Skeletal muscle tissue (tissue), 4 donors: ENCODE data around the gene TRIM21. TPM values are rescaled to one million over a fixed set of nuclear protein-coding genes. Genes with fewer than 3 reads are reported as not detected.
"Not testable (repeated sequence)": the region's sequence is repeated elsewhere in the genome, so short reads cannot be mapped to it uniquely, and the experiment has no call there.

Experiments
- H3K27ac ChIP-seq: one replicate; pipeline ENCODE4 v1.7.0; 2013; ENCODE audit warnings: mild to moderate bottlenecking, low read depth, low read length, inconsistent platforms
- H3K27me3 ChIP-seq, 3 donors: one replicate each; pipeline ENCODE4 v1.7.0; 2013; ENCODE audit warnings: low read length in 3 of 3; ENCODE audit not compliant: control insufficient read depth in 3 of 3, insufficient read depth in 3 of 3
- H3K36me3 ChIP-seq, 3 donors: one replicate each; pipeline ENCODE4 v1.7.0; 2013; ENCODE audit warnings: low read length in 3 of 3; ENCODE audit not compliant: control insufficient read depth in 3 of 3, insufficient read depth in 3 of 3
- H3K4me1 ChIP-seq, 3 donors: one replicate each; pipeline ENCODE4 v1.7.0; 2013; ENCODE audit warnings: low read length in 3 of 3, mild to moderate bottlenecking in 3 of 3; ENCODE audit not compliant: control insufficient read depth in 3 of 3, insufficient read depth in 3 of 3
- H3K4me3 ChIP-seq, 3 donors: one replicate each; pipeline ENCODE4 v1.7.0; 2013; ENCODE audit warnings: low read length in 3 of 3
- H3K9ac ChIP-seq, 3 donors: one replicate each; pipeline ENCODE4 v1.7.0; 2013; ENCODE audit warnings: low read length in 3 of 3, mild to moderate bottlenecking in 3 of 3, moderate library complexity in 2 of 3, low read depth in 1 of 3
- H3K9me3 ChIP-seq, 3 donors: one replicate each; pipeline ENCODE4 v1.7.0; 2013; ENCODE audit warnings: low read length in 3 of 3; ENCODE audit not compliant: control insufficient read depth in 3 of 3
- total RNA-seq: library from RNA; depleted of rRNA; stranded (reverse); fragments of >200 nt; gene quantifications from one replicate; pipeline ENCODE4 v1.2.3, GENCODE V29; 2014
- donor health status: Osteomylitis.

The TRIM21 gene
- 19.3 TPM for total RNA-seq

DNA sequence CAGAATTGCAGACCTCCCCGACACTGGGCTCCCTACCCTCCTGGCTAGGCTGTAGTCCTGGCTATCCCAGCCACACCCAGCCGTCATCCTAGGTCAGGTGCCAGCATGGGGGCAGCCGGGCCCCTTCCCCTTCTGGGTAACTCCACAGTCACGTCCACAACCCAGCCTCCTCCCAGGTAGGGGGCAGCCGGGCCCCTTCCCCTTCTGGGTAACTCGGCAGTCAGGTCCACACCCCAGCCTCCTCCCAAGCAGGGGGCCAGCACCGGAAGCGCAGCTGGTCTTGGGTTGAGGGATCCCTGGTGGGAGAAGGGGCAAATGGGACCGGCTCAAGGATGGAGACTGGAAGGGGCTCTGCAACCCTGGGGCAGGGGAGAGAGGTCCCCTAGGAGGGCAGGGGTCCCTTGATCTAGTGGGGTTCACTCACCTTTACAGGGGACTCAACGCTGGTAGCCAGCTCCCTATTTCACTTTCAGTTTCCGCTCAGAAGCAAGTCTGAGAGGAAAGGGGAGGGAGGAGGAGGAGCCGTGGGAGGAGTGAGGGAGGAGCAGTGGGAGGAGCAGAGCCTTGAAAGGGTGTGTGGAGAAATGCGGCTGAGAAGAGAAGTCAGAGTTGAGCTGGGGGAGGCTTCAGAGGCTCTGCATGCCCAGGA is at the start of gene TRIM21:
TRIM21 (minus strand) TSS at position 494 of the 649 bp plus-strand sequence. CDS start 3,293 bp downstream, outside the sequence.
- peak within 1 kb of the TSS; percentile 68 for H3K27ac ChIP-seq
- peak within 1 kb of the TSS; percentile 88 to 96 (median 91) for H3K4me3 ChIP-seq
- H3K9me3 ChIP-seq: no peaks in the 10 kb centered on the region
- H3K9ac ChIP-seq: peak within 1 kb of the TSS; percentile 90 to 99 (median 91)
- H3K27me3 ChIP-seq: no peaks in the 10 kb centered on the region
- peaks cover 11 to 19% (median 19%) of the 10 kb centered on the region in 3 donors for H3K36me3 ChIP-seq
- H3K4me1 ChIP-seq: peaks cover 4 to 7% (median 5%) of the 10 kb centered on the region in 3 donors

GRCh38 chr11:4441515-4441914 is 48.0 kb upstream of the TRIM21 start:
- no peak overlapping the region for H3K27ac ChIP-seq
- H3K36me3 ChIP-seq: no peaks in the 10 kb centered on the region
- peaks cover 0 to 1% (median 0%) of the 10 kb centered on the region in 3 donors for H3K9me3 ChIP-seq
- no peak overlapping the region for H3K4me3 ChIP-seq
- no peak overlapping the region for H3K9ac ChIP-seq
- no peaks in the 10 kb centered on the region for H3K27me3 ChIP-seq
- H3K4me1 ChIP-seq: no peaks in the 10 kb centered on the region

DNA sequence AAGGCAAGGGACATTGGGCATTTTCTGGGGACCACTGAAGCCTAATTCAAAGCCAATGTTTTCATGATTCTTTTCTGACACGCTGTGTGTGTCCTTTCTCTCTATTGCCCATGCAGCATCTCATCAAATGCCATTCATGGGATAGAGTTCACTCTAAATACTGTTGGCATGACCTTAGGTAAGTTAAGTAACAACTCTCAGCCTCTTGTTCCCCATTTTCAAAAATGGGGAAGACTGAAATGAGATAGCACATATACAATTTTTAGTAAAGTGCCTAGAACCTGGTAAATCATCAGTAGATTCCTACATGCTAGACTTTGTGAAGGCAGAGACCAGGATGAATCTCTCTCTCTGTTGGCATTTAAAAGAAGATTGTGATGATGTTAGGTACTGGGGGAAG is 42.9 kb upstream of the TRIM21 start:
- H3K27me3 ChIP-seq: peaks cover 0 to 2% (median 0%) of the 10 kb centered on the region in 3 donors
- H3K36me3 ChIP-seq: no peaks in the 10 kb centered on the region
- no peak overlapping the region for H3K4me3 ChIP-seq
- H3K27ac ChIP-seq: no peak overlapping the region
- peaks cover 0 to 1% (median 0%) of the 10 kb centered on the region in 3 donors for H3K9me3 ChIP-seq
- no peak overlapping the region for H3K9ac ChIP-seq
- no peaks in the 10 kb centered on the region for H3K4me1 ChIP-seq

DNA sequence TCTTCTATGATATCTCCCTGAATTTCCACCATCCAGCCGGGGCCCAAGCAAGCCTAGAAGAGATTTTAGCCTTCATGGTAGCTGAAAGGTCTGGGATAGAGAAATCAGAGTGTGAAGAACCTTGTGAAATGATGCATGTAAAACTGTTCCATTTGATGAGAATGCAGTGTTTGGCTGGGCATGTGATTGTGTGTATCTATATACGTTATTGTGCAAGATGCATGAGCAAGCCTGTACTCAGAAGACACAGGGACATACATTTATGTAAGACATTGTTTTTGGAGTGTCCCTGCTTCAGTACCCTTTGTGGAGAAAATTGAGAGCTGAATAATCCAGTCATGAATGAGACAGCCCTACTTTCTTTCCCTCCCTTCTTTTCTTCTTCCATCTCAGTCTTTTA is 40.4 kb upstream of the TRIM21 start:
- Histone ChIP-seq H3K9ac (no peak overlapping the region), H3K27me3 (peaks cover 0 to 2% (median 0%) of the 10 kb centered on the region in 3 donors), H3K4me3 (no peak overlapping the region), H3K36me3 (no peaks in the 10 kb centered on the region), H3K4me1 (no peaks in the 10 kb centered on the region), H3K27ac (no peak overlapping the region), H3K9me3 (peaks cover 0 to 1% (median 0%) of the 10 kb centered on the region in 3 donors)

GRCh38 chr11:4430051-4430450 is 36.5 kb upstream of the TRIM21 start:
- Histone ChIP-seq H3K36me3 (no peaks in the 10 kb centered on the region), H3K27me3 (peaks cover 0 to 2% (median 0%) of the 10 kb centered on the region in 3 donors), H3K9me3 (no peaks in the 10 kb centered on the region), H3K27ac (no peak overlapping the region), H3K4me3 (no peak overlapping the region), H3K4me1 (no peaks in the 10 kb centered on the region), H3K9ac (no peak overlapping the region)

DNA sequence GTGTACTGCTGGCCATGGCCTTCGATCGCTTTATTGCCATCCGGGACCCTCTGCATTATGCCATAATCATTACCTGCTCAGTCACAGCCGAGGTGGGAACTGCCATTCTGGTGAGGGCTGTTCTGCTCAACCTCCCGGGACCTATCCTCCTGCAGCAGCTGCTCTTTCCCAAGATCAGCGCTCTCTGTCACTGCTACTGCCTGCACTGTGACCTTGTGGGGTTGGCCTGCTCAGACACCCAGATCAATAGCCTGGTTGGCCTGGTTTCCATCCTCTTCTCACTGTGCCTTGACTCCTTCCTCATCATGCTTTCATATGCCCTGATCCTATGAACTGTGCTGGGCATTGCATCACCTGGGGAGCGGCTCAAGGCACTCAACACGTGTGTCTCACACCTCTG is 24.9 kb upstream of the TRIM21 start:
- Histone ChIP-seq H3K4me3 (no peak overlapping the region), H3K27ac (no peak overlapping the region), H3K9ac (no peak overlapping the region), H3K4me1 (no peaks in the 10 kb centered on the region), H3K27me3 (no peaks in the 10 kb centered on the region), H3K9me3 (no peaks in the 10 kb centered on the region), H3K36me3 (no peaks in the 10 kb centered on the region)

GRCh38 chr11:4416816-4417215 is 23.3 kb upstream of the TRIM21 start:
- Histone ChIP-seq H3K36me3 (no peaks in the 10 kb centered on the region), H3K4me3 (no peak overlapping the region), H3K9ac (no peak overlapping the region), H3K27me3 (no peaks in the 10 kb centered on the region), H3K27ac (no peak overlapping the region), H3K9me3 (no peaks in the 10 kb centered on the region), H3K4me1 (no peaks in the 10 kb centered on the region)

DNA sequence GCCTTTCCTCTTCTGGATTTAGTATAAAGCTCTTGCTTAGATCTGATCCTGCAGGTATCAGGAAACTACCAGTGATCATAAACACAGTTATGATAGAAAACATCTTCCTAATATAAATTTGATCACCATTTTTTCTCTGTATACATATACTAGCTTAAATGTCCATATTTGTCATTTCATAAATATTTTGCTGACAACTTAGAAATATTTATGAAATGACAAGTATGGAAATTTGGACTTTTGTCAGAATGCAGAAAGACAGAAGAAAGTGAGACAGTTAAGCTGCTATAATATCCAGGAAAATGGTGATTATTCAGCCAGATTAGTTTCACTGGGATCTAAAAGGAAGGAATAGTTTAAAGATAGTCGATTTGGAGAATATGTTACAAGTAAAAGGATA is 22.8 kb upstream of the TRIM21 start:
- no peak overlapping the region for H3K4me3 ChIP-seq
- H3K9me3 ChIP-seq: no peaks in the 10 kb centered on the region
- H3K27me3 ChIP-seq: no peaks in the 10 kb centered on the region
- H3K27ac ChIP-seq: no peak overlapping the region
- H3K4me1 ChIP-seq: no peaks in the 10 kb centered on the region
- no peak overlapping the region for H3K9ac ChIP-seq
- no peaks in the 10 kb centered on the region for H3K36me3 ChIP-seq

DNA sequence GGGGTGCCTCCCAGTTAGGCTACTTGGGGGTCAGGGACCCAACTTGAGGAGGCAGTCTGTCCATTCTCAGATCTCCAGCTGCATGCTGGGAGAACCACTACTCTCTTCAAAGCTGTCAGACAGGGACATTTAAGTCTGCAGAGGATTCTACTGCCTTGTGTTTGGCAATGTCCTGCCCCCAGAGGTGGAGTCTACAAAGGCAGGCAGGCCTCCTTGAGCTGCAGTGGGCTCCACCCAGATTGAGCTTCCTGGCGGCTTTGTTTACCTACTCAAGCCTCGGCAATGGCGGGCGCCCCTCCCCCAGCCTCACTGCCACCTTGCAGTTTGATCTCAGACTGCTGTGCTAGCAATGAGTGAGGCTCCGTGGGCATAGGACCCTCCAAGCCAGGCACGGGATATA is 12.7 kb upstream of the TRIM21 start:
- H3K9ac ChIP-seq, H3K4me3 ChIP-seq, H3K36me3 ChIP-seq, H3K4me1 ChIP-seq, H3K27me3 ChIP-seq, H3K27ac ChIP-seq, H3K9me3 ChIP-seq: not testable (repeated sequence)

DNA sequence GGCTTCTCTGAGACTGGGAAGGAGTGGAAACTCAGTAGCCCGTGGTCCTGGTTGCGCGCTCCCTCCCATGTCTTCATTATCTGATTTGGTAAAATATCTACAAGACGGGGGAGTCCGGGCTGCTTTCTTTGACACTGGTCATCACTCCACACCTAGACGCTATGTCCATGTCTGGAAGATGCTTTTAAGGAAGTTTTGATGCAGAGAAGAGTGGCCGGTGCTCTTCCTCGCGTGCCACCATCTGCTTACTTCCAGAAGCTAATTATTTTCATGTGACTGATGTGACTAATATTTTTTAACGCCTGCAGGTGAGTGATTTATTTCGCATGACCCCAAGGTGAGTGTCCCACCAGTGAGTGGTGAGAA is 339 bp upstream of the TRIM21 start:
- Histone ChIP-seq H3K4me1 (peaks cover 4 to 7% (median 5%) of the 10 kb centered on the region in 3 donors), H3K4me3 (peak overlapping the region; percentile 88 to 96 (median 91)), H3K27ac (no peak overlapping the region), H3K36me3 (peaks cover 11 to 15% (median 14%) of the 10 kb centered on the region in 3 donors), H3K9ac (peak overlapping the region; percentile 90 to 99 (median 91)), H3K9me3 (no peaks in the 10 kb centered on the region), H3K27me3 (no peaks in the 10 kb centered on the region)
